GM21515 (cell line): ENCODE measurements around the gene IPO5.
"Not testable (repeated sequence)": the region's sequence is repeated elsewhere in the genome, so short reads cannot be mapped to it uniquely, and the experiment has no call there.

Experiments
- ATAC-seq: cut with Tn5 transposase; IDR thresholded peaks from one replicate; pipeline ENCODE4 v1.9.1; 2021; ENCODE audit not compliant: unreplicated experiment

The IPO5 gene

DNA sequence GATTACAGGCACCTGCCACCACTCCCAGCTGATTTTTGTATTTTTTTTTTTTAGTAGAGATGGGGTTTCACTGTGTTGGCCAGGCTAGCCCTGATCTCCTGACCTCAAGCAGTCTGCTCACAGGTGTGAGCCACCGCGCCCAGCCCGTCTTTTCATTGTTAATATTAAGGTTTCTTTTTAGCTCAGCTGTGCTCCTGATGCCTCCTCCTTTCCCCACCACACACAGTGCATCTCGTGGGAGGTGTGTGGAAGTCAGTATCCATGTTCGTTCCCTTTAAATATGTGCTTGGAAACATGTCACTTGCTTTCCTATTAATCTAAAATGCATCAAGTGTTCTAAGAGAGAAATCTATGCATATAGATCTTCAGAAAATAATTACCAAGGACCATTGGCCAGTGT is 53.5 kb downstream of the IPO5 start:
- ATAC-seq: no peak

DNA sequence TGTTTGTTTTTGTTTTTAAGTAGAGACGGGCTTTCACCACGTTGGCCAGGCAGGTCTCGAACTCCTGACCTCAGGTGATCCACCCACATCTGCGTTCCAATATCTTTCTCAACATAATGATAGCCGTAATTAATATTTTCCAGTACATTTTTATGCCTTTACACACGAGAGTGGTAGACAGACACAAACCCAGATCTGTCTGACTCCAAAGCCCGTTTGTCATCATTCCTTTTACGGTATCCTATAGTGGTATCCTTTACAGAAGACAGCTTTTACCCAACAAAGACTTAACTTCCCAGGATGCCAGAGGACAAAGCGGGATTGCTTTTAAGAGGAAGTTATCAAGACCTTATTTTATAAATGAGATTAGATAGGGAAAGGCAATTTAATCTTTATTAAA is 59.8 kb downstream of the IPO5 start:
- ATAC-seq: no peak

GRCh38 chr13:98014766-98015165 is 61.3 kb downstream of the IPO5 start:
- no peak for ATAC-seq

- no peak for ATAC-seq
Observed at GRCh38 chr13:98018293-98018692, 64.8 kb downstream of the IPO5 start.

- ATAC-seq: no peak
Observed at GRCh38 chr13:98019186-98019585, 65.7 kb downstream of the IPO5 start.

DNA sequence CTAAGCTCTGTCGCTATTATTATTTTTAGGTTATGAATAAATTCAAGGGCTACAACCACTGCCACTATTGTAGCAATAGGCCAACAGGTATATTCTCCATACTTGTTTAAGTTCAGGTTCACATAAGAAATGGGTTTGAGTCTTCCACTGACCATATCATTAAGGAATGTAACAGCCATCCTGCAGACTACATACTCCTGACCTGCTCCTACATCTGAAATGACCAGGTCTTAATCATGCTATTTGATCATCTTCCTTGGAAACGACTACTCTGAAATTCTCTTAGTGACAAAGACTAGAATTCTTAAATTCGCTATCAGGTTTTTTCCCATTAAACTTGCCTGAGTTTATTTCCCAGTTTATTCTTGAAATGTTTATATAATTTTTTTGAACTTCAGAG is 66.8 kb downstream of the IPO5 start:
- ATAC-seq: no peak

DNA sequence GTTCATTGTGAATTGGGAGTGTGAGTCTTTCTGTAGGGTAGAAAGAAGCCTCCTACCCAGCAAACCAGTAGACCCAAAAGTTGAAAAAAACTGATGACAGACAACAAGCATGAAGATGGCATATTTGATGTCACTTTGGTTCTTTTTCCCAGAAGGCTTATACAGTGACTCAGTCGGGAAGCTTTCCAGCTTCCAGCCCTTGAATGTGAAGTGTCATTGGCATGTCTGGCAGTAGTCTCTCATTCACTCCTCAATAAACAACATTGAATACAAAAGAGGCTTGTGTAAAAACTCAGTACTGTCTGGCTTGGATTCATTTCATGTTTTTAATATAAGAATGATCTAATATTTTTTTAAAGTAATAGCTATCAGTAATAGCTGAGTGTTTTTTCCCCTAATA is 68.7 kb downstream of the IPO5 start:
- ATAC-seq: no peak

GRCh38 chr13:98025480-98026025 is 72.1 kb downstream of the IPO5 start:
- no peak for ATAC-seq

GRCh38 chr13:98026457-98026857 is 73.0 kb downstream of the IPO5 start:
- ATAC-seq: no peak

DNA sequence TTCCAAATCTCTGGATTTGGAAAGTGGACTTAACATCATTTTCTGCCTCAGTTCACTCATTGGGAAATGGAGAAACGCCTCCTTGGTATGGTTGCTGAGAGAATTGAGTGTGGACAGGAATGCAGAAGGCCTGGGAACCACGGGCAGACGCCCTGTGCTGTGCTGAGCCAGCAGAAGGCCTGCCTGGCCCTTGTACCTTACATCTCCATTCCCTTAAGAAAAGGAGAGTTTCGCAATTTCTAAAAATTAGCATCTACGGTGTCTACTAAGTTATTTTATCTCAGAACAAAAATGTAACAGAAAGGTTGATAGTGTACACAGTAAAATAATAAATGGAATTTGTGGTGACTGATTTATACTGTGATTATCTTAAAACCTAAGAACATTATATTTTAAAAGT is 78.7 kb downstream of the IPO5 start:
- ATAC-seq: no peak

DNA sequence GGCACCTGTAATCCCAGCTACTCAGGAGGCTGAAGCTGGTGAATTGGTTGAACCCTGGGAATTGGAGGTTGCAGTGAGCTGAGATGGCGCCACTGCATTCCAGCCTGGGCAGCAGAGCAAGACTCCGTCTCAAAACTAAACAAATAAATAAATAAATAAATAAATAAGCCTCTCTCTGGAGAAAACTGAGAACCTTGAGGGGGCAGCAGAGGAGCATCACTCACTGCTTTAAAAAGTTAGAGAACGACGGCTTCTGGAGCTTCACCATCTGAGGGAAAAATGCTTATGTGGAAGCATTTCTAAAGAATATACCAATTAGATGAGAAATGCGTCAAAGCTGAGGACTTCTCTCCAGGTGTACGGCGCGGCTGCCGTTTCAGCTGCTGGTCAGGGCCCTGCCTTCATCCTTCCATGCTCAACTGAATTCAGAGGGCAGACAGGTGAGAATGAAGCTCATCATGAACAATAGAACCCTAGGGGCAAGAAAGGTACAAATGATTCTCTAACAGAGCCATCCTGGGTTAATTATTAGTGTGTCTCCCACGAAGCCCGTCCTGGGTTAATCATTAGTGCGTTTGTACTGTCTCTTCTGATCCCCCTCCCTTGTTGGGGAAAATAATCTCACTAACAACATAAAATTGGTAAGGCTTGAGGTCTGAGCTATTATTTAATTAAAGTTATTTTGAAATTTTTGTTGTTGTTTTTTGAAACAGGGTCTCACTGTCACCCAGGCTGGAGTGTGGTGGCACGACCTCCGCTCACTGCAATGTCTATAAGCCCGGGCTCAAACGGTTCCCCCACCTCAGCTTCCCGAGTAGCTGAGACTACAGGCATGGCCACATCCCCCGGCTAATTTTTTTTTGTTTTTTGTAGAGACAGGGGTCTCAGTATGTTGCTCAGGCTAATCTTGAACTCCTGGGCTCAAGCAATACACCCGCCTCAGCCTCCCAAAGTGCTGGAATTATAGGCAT is 80.1 kb downstream of the IPO5 start:
- no peak for ATAC-seq

- no peak for ATAC-seq
Observed at GRCh38 chr13:98035373-98035772, 81.9 kb downstream of the IPO5 start.

- ATAC-seq: not testable (repeated sequence)
Observed at GRCh38 chr13:98036564-98037302, 83.3 kb downstream of the IPO5 start.

GRCh38 chr13:98039261-98039660 is 85.8 kb downstream of the IPO5 start:
- no peak for ATAC-seq

DNA sequence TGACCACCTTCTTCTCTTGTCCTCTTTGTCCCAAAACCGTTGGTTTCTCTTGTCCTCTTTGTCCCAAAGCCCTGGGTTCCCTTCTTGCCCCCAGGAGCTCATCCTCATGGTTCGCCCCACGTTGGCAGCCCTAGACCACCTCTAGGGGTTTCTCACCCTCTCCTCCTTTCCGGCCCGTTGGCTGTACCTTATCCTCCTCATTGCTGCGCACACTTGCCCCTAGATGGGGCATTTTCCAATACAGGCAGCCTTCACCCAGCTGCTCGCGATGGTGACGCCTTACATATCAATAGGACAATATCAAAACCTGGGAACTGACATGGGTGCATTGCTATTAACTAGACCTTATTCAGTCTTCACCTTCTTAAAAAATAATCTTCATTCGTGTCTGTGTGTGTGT is 86.5 kb downstream of the IPO5 start:
- no peak for ATAC-seq

- no peak for ATAC-seq
Observed at GRCh38 chr13:98041081-98041820, 87.8 kb downstream of the IPO5 start.

DNA sequence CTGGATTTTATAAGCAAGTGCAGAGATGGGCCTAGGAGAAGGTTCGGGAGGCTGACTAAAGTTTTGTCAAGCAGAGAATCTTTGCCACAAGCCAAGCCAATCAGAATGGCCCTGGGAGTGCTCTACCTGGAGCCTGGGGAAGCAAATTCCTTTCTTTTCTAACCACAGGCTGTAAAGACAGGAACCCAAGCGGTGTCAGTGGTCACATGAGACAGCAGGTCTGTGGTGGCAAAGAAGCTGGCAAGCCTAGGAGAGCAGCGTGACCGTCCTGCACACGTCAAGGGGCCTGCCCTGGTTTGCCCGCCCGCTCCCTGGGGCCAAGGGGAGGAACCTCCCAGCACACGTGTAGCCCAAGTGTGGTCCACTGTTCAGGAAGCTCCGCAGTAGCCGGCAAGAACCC is 90.8 kb downstream of the IPO5 start:
- no peak for ATAC-seq

- ATAC-seq: not testable (repeated sequence)
Observed at GRCh38 chr13:98047785-98048184, 94.3 kb downstream of the IPO5 start.

- no peak for ATAC-seq
Observed at GRCh38 chr13:98048265-98048664, 94.8 kb downstream of the IPO5 start.

DNA sequence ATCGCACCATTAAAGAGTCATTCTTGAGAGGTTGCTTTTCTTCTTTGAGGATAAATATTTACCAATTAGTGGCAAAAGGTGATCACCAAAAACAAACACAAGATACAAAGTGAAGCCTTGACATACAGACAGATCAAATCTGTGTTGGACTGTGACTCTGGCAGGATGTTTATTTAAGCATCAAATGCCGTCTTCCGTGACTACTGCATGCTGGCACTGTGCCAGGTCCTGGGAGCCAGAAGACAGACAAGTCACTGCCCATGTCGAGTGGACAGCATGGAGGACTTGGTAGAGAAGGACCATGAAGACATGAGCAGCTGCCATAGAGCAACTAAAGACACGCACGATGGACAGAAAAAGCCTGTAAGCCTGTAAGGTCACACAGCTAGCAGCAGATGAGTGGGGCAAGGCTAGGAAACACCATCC is 96.6 kb downstream of the IPO5 start:
- ATAC-seq: no peak

DNA sequence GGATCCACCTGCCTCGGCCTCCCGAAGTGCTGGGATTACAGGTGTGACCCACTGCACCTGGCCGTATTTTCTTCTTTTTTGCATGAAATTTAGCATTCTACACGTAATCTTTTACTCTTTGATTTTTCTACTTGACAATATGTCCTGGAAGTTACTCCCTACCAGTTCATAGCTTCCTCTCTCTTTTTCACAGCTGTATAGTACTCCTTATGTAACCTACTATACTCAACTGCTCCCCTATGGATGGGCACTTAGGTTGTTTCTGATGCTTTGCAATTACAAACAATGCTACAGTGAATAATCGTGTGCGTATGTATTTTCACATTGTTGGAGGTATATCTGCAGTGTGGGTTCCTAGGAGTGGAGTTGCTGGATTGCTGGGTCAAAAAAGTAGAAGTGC is 98.9 kb downstream of the IPO5 start:
- no peak for ATAC-seq
